GM13977 (cell line): ENCODE data around the gene SPAG7.
A peak's percentile ranks its signal among the peaks of the same experiment; 100 is the strongest.

Source experiments
- DNase-seq: peaks from one replicate; pipeline ENCODE4 v3.0.0; 2012; ENCODE audit warnings: low spot score
- in situ Hi-C: fragments of 300-500 bp; cut with MboI; formaldehyde crosslinking; loops from one replicate; pipeline ENCODE4 v1.12.0; 2022; ENCODE audit warnings: low sequenced_read_pairs, low pct_unique_long_range_greater_than_20kb, mixed read lengths, inconsistent platforms; ENCODE audit not compliant: unreplicated experiment
- TF ChIP-seq, protein P1 (sequence below): IDR thresholded peaks from 2 replicates; pipeline ENCODE4 v1.5.1; 2012; ENCODE audit warnings: mild to moderate bottlenecking, control low read depth; ENCODE audit not compliant: insufficient read depth; ENCODE audit errors: extremely low read depth, missing control alignments

The SPAG7 gene

DNA sequence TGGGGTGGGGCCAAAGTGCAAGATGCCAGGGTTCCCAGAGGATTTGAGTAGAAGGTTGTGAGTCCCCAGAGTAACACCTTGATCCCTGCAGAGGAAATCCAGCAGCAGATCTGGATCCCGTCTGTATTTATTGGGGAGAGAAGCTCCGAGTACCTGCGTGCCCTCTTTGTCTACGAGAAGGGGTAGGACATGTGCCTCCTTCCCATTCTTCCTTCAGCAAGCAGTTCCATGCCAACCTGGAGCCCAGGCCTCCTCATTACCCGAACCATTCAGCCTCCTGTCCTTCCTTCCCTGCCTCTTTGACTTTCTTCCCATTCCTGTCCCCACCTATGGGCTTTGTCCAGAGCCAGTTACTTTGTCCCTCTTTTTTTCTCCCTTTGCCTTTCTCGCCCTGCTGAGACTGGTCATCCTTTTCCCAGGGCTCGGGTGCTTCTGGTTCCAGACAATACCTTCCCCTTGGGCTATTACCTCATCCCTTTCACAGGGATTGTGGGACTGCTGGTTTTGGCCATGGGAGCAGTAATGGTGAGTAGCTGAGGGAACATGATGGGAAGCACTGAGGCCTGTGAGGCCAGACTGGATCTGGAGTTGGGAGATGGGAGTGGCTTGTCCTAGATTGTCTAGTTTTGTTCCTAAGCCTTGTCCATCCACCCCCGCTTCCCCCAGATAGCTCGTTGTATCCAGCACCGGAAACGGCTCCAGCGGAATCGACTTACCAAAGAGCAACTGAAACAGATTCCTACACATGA lies 24.7 kb downstream of the SPAG7 start:
- in situ Hi-C loops, result no loop called here
- TF ChIP-seq, protein P1, sequence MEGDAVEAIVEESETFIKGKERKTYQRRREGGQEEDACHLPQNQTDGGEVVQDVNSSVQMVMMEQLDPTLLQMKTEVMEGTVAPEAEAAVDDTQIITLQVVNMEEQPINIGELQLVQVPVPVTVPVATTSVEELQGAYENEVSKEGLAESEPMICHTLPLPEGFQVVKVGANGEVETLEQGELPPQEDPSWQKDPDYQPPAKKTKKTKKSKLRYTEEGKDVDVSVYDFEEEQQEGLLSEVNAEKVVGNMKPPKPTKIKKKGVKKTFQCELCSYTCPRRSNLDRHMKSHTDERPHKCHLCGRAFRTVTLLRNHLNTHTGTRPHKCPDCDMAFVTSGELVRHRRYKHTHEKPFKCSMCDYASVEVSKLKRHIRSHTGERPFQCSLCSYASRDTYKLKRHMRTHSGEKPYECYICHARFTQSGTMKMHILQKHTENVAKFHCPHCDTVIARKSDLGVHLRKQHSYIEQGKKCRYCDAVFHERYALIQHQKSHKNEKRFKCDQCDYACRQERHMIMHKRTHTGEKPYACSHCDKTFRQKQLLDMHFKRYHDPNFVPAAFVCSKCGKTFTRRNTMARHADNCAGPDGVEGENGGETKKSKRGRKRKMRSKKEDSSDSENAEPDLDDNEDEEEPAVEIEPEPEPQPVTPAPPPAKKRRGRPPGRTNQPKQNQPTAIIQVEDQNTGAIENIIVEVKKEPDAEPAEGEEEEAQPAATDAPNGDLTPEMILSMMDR, result no peak

DNA sequence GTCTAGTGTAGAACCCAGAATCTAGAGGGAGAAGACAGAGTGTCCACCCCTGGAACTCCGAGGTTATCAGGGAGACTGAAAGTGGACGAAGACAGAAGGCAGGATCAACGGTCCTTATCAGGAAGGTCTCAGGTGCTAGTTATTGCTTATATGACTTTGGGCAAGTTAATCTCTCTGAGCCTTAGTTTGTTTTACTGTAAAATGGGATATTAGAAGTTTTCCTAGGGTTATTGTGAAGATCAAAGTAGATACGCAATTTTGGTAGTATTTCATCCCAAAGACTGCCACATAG lies 26.4 kb downstream of the SPAG7 start:
- TF ChIP-seq, protein P1, result no peak
- in situ Hi-C loops, result no loop called here
- no peak for DNase-seq

More for the DNA sequence above, 24.7 kb downstream of the SPAG7 start:
- DNase-seq, result no peak

DNA sequence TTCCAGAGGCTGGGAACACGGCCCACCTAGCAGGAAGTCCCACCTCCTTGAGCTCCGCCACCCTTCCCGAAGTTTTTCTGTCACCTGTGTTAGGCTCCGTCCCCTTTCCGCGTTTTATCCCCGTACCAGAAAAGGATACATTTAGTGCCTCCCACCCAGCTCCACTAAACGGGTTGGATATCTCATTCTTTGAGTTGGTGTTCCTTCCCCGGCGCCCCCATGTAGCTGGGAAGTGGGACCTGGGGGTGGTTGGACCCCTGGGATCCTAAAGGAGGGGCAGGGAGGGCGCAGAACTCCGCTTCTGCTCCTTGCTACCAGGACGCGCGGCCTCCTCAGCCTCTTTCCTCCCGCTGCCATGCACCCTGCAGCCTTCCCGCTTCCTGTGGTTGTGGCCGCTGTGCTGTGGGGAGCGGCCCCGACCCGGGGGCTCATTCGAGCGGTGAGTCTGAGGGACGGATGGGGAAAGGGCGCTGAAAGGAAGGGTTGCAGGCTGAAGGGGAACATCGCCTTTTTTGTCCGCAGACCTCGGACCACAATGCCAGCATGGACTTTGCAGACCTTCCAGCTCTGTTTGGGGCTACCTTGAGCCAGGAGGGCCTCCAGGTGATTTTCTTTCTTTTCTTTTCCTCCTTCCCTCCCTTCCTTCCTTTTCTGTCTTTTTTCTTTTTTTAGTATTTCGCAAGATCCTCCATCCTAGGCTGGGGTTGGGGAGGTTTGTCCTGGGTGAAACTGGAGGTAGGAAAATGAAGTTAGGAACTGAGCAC lies 26.9 kb downstream of the SPAG7 start:
- TF ChIP-seq, protein P1, result no peak
- peak; percentile 11 for DNase-seq
- in situ Hi-C loops, result no loop called here

DNA sequence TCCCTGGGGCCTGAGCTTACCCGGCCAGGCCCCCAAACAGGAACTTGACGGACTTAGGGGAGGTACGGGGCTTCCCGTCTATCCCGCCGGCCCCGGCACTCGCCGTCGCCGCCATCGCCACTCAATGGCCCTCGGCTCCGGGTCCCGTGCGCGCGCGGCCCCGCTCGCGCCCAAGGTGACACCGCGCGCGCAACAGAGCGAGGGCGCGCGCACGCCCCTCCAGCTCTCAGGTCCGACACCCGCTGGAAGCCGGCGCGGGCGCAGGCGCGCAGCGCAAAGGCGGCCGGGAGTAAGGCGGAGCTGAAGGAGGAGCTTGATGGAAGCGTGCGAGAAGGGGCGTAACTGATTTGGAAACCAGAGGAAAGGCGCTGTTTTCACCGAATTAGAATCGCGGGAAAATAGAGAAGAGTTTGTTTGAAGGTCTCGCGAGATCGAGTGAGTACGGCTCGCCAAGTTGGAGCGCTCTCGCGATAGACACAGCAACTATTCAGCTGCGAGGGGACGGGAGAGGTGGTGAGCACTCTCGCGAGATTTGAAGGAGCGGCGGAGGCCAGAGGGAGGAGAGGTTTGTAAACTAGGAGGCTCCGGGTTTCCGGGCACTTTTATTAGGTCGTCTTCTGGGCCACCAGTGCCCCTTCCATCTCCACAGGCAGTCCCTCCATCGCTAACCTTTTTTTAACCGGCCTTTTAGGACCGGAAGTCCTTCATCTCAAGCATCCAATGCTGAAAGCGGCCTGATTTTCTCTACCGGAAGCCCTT lies 27.6 kb downstream of the SPAG7 start, which contains the start of the genes RNF167 and SLC25A11:
RNF167 (plus strand) TSS at position 473 of the 759 bp plus-strand sequence. CDS start 642 bp downstream, outside the sequence.
SLC25A11 (minus strand) TSS at position 251 of the 759 bp plus-strand sequence; CDS start at position 115, 136 bp downstream.
- in situ Hi-C loops, result no loop called here
- TF ChIP-seq, protein P1, result no peak
- peak; percentile 99 for DNase-seq

DNA sequence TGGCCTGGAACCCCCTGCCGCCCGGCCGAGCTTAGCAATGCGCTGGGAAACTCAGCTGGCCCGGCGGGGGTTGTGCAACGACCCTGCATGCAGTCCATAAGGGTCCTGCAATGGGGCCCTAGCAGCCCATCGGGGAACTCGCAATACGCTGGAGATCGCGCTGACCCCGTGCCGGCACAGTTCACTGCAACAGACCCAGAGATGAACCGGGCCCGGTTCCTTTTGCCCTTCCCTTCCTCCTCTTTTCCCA lies 28.1 kb downstream of the SPAG7 start:
- DNase-seq, result no peak
- in situ Hi-C loops, result no loop called here

More for the DNA sequence above, 28.1 kb downstream of the SPAG7 start:
- TF ChIP-seq, protein P1, result no peak
